ENCODE data around the gene LGR6. TPM values are rescaled to one million over a fixed set of nuclear protein-coding genes. Genes with fewer than 3 reads are reported as not detected.
A peak's percentile ranks its signal among the peaks of the same experiment; 100 is the strongest.

LGR6 gene
- total and polyA plus RNA-seq, 10 of the 15 experiments (the other 5 are each of a cell fraction or from before 2014, with no cell fraction given), result not detected

GRCh38 chr1:202184750-202185460 lies 8.7 kb upstream of the LGR6 start:
- no peaks in the 10 kb centered on the region for H3K79me2 ChIP-seq (ENCODE audit: control insufficient read depth, insufficient read depth, low read length)
- H3K4me1 ChIP-seq (ENCODE audit: control insufficient read depth, insufficient read depth, low read length), result no peaks in the 10 kb centered on the region; the same call in 1 of the 2 replicates
- intact Hi-C loops (cut with micrococcal nuclease; ENCODE audit: unreplicated experiment), result no loop called here
- WGBS (ENCODE audit: insufficient coverage, insufficient replicate concordance, low lambda C conversion rate, missing lambda C conversion rate), result 18% methylated on average over 19 of the region's 19 CpGs
- ChIA-PET SMC1A (ENCODE audit: uncharacterized antibody, unreplicated experiment) (interaction anchor here (0.5 to 2.5 kb wide), 4 partner anchors 20 to 353 kb away, joined by 3 to 13 read pairs (median 3); partner anchors contain the start of gene PTPN7), POLR2A (interaction anchor here (1.3 kb wide), 1 partner anchor 24 kb away, joined by 3 read pairs; the partner anchor contains the start of gene PTPN7), RAD21 (ENCODE audit: unreplicated experiment) (interaction anchor here (0.7 to 3.5 kb wide), 4 partner anchors 23 to 131 kb away, joined by 3 to 27 read pairs (median 6); partner anchors contain the start of gene PTPN7), CTCF (interaction anchor here (0.6 to 12.4 kb wide), 13 partner anchors 8 to 1846 kb away, joined by 3 to 171 read pairs (median 3); partner anchors contain the start of genes LGR6 and PTPN7)
- H2AFZ ChIP-seq (ENCODE audit: control insufficient read depth, low read depth, low read length), result no peak overlapping the region
- H3K27me3 ChIP-seq (replicated peaks in 1 of 2; ENCODE audit: control insufficient read depth in 2 of 2, insufficient read depth in 2 of 2, low read length in 1 of 2), result peaks cover 0 to 3% of the 10 kb centered on the region in 2 experiments; a peak in 2 of 4 replicates
- DNase-seq (ENCODE audit: low read depth, low spot score), result no peak
- H3K27ac ChIP-seq (ENCODE audit: control insufficient read depth, insufficient read depth), result no peak overlapping the region
- H3K9ac ChIP-seq (ENCODE audit: control insufficient read depth, insufficient read depth, low read length), result no peak overlapping the region
- no peak overlapping the region for H3K4me2 ChIP-seq (ENCODE audit: control insufficient read depth, insufficient read depth)
- BruUV-seq (replicated peaks), result no TSS peak
- no peaks in the 10 kb centered on the region for H4K20me1 ChIP-seq (ENCODE audit: control insufficient read depth, insufficient read depth)
- H3K9me3 ChIP-seq (replicated peaks; ENCODE audit: control insufficient read depth, insufficient read depth, low read length), result no peaks in the 10 kb centered on the region
- peak; percentile 78 for FAIRE-seq
- peak; percentile 84 for ATAC-seq
- in situ Hi-C loops (cut with MboI), result loop anchor here (5.0 kb wide), 1 partner anchor 127 kb away; no protein-coding TSS in a partner anchor
- H3K4me3 ChIP-seq, result no peak overlapping the region
- no peaks in the 10 kb centered on the region for H3K36me3 ChIP-seq (ENCODE audit: control insufficient read depth in 2 of 2, insufficient read depth in 2 of 2, low read length in 1 of 2)
- TF ChIP-seq RAD21 (IDR thresholded peaks at IDR 0.05; ENCODE audit: insufficient read depth, low read depth, low read length) (peak; percentile 46), TCF7 (IDR thresholded peaks at IDR 0.05; ENCODE audit: borderline replicate concordance) (no peak), RCOR1 (conservative IDR thresholded peaks at IDR 0.05; ENCODE audit: low read depth, low read length) (no peak), EED (IDR thresholded peaks at IDR 0.05; ENCODE audit: low read depth) (peak; percentile 65), YY1 (IDR thresholded peaks at IDR 0.05; ENCODE audit: low read depth, low read length) (peak; percentile 54; the same call in 1 of the 2 replicates), ZNF274 (IDR thresholded peaks at IDR 0.05; ENCODE audit: insufficient read depth, insufficient read length) (no peak), ATF2 (IDR thresholded peaks at IDR 0.05; ENCODE audit: low read length) (no peak), SMARCA5 (IDR thresholded peaks at IDR 0.05) (no peak), IKZF2 (IDR thresholded peaks at IDR 0.05) (peak in 1 of 2 experiments; percentile 32; a peak in 1 of 4 replicates), ZBTB40 (IDR thresholded peaks at IDR 0.05; ENCODE audit: borderline replicate concordance) (no peak), SMC3 (IDR thresholded peaks at IDR 0.05; ENCODE audit: borderline replicate concordance, low read length) (peak; percentile 45; the same call in 1 of the 2 replicates), USF2 (IDR thresholded peaks at IDR 0.05; ENCODE audit: borderline replicate concordance, low read depth, low read length) (no peak), NR2C2 (IDR thresholded peaks at IDR 0.05; ENCODE audit: borderline replicate concordance, control insufficient read depth, insufficient read length, low read depth) (no peak)
- TF ChIP-seq, protein P1, sequence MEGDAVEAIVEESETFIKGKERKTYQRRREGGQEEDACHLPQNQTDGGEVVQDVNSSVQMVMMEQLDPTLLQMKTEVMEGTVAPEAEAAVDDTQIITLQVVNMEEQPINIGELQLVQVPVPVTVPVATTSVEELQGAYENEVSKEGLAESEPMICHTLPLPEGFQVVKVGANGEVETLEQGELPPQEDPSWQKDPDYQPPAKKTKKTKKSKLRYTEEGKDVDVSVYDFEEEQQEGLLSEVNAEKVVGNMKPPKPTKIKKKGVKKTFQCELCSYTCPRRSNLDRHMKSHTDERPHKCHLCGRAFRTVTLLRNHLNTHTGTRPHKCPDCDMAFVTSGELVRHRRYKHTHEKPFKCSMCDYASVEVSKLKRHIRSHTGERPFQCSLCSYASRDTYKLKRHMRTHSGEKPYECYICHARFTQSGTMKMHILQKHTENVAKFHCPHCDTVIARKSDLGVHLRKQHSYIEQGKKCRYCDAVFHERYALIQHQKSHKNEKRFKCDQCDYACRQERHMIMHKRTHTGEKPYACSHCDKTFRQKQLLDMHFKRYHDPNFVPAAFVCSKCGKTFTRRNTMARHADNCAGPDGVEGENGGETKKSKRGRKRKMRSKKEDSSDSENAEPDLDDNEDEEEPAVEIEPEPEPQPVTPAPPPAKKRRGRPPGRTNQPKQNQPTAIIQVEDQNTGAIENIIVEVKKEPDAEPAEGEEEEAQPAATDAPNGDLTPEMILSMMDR (IDR thresholded peaks at IDR 0.05 in 2 of 3, conservative IDR thresholded peaks at IDR 0.05 in 1 of 3; ENCODE audit: control insufficient read depth in 2 of 3, extremely low read depth in 1 of 3, insufficient read depth in 1 of 3, low read depth in 3 of 3, low read length in 3 of 3), result peak; percentile 78 to 92 (median 89)
